ENCODE results near the gene EEF1AKMT2. TPM values are rescaled to one million over a fixed set of nuclear protein-coding genes. Genes with fewer than 3 reads are reported as not detected.

Gene EEF1AKMT2
- total RNA-seq, 1 donor from 2014 or later, result 17.9 TPM

DNA sequence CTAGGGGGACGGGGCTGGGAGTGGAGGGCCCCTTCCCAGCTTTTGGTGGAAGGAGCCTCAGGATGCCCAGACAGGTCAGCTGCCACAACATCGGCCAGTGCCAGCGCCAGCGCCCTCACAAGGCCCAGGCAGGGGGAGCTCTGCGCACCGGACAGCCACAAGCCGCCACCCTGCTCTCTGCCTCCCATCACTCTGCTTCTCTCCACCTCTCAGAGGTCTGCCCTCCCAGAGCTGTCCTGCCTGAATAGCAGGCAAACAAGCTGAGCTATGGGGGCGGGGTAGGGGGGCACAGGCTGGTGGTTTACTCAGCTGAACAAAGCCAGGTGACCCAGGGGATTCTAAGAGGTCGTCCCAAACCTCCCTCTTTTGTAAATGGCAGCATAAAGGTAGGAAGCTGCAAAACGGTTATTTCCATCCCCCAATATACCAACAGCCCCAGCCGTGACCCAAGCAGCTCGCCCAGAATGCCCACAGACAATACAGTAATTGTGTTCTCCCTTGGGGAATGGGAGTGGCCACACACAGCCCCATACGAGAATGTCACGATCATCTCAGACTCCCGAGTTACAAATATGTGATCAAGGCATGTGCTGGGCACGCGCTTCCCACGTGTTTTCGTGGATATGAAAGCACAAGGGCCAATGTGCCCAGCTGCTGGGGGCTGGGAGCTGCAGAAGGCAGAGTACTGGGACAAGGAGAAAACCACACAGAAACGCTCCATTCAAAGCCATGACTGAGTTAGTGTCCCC, 67.2 kb downstream of the EEF1AKMT2 start:
- Histone ChIP-seq H3K4me1 (peaks cover 90% of the 10 kb centered on the region), H3K36me3 (no peaks in the 10 kb centered on the region), H3K27me3 (no peaks in the 10 kb centered on the region), H3K9me3 (no peaks in the 10 kb centered on the region), H3K27ac (peak overlapping the region; percentile 65), H3K4me3 (no peak overlapping the region)
- TF ChIP-seq POLR2AphosphoS5 (IDR thresholded peaks at IDR 0.05; ENCODE audit: insufficient read depth in 1 of 2, low read depth in 1 of 2) (no peak), POLR2A (IDR thresholded peaks at IDR 0.05) (no peak)
- TF ChIP-seq, protein P1, sequence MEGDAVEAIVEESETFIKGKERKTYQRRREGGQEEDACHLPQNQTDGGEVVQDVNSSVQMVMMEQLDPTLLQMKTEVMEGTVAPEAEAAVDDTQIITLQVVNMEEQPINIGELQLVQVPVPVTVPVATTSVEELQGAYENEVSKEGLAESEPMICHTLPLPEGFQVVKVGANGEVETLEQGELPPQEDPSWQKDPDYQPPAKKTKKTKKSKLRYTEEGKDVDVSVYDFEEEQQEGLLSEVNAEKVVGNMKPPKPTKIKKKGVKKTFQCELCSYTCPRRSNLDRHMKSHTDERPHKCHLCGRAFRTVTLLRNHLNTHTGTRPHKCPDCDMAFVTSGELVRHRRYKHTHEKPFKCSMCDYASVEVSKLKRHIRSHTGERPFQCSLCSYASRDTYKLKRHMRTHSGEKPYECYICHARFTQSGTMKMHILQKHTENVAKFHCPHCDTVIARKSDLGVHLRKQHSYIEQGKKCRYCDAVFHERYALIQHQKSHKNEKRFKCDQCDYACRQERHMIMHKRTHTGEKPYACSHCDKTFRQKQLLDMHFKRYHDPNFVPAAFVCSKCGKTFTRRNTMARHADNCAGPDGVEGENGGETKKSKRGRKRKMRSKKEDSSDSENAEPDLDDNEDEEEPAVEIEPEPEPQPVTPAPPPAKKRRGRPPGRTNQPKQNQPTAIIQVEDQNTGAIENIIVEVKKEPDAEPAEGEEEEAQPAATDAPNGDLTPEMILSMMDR (IDR thresholded peaks at IDR 0.05), result no peak
- intact Hi-C loops (cut with DNase I), result no loop called here
- no peak for DNase-seq (ENCODE audit: extremely low spot score in 2 of 2)

DNA sequence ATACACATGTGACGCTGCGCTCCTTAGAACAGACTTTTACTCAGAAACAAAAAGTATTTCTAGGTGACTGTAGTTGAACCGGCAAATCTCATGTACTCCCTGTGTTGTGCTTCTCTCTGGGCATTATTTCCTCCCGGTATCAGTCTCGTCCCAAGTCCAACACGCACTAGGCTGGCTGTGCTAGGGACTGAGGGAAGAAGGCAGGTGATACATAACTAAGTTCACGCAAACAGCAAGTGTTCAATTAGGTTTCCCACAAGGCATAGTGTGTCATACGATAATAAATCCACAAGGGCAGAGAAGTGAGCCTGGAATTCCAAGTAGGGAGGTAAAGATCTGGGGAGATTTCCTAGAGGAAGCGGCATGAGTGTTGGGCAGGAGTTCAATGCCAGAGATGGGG, 67.9 kb downstream of the EEF1AKMT2 start:
- peak overlapping the region; percentile 65 for H3K27ac ChIP-seq
- peaks cover 90% of the 10 kb centered on the region for H3K4me1 ChIP-seq
- TF ChIP-seq POLR2AphosphoS5 (IDR thresholded peaks at IDR 0.05; ENCODE audit: insufficient read depth in 1 of 2, low read depth in 1 of 2) (no peak), POLR2A (IDR thresholded peaks at IDR 0.05) (no peak)
- TF ChIP-seq, protein P1 (IDR thresholded peaks at IDR 0.05), result no peak
- H3K27me3 ChIP-seq, result no peaks in the 10 kb centered on the region
- no peaks in the 10 kb centered on the region for H3K9me3 ChIP-seq
- no peak for DNase-seq (ENCODE audit: extremely low spot score in 2 of 2)
- no peaks in the 10 kb centered on the region for H3K36me3 ChIP-seq
- intact Hi-C loops (cut with DNase I), result no loop called here
- H3K4me3 ChIP-seq, result peak overlapping the region in 1 of 2 donors; percentile 6

DNA sequence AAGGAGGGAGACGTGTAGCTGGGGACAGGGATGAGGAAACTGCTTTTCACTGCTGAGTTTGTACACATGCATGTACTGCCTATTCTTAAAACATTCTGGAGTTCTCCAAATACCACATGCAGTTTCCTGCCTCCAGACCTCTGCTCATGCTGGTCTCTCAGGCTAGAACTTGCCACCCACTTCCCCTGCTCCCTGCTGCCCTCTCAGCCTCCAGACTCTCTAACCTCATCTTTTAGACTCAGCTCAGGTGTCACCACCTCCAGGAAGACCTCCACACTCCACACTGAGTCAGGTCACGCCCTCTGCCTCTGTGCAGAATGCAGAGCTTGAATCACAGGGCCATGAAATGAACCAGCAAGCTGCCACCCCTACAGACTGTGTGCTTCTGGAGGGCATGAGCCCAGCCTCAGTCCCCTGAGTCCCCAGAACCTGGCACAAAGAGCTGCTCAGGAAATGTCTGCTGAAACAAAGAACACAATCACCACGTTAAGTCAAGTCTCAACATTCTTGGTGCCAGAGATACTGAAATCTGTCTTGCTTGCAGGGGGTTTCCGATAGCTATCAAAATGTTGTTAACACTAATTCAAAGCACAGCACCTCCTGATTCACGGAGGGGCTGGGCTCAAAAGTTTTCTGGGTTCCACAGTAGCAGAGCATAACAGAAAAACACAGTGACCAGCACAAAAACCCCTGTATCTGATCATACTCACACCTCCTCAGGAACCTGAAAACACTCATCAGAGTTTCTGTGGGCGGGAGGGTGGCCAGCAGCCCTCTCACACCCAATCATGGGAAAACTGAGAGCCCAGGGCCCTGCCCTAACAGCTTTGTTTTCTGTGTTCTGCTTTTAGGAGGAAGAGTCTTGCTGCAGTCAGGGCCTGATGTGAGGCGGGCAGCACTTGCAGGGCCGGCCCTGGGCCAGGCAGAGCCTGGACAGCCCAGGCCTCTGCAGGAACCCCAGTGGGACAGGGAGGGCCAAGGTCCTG, 68.6 kb downstream of the EEF1AKMT2 start:
- H3K9me3 ChIP-seq, result no peaks in the 10 kb centered on the region
- no peak for DNase-seq (ENCODE audit: extremely low spot score in 2 of 2)
- peaks cover 90% of the 10 kb centered on the region for H3K4me1 ChIP-seq
- TF ChIP-seq, protein P1 (IDR thresholded peaks at IDR 0.05), result no peak
- no peaks in the 10 kb centered on the region for H3K27me3 ChIP-seq
- peak overlapping the region; percentile 65 for H3K27ac ChIP-seq
- peak overlapping the region in 1 of 2 donors; percentile 6 for H3K4me3 ChIP-seq
- no peaks in the 10 kb centered on the region for H3K36me3 ChIP-seq
- intact Hi-C loops (cut with DNase I), result no loop called here

DNA sequence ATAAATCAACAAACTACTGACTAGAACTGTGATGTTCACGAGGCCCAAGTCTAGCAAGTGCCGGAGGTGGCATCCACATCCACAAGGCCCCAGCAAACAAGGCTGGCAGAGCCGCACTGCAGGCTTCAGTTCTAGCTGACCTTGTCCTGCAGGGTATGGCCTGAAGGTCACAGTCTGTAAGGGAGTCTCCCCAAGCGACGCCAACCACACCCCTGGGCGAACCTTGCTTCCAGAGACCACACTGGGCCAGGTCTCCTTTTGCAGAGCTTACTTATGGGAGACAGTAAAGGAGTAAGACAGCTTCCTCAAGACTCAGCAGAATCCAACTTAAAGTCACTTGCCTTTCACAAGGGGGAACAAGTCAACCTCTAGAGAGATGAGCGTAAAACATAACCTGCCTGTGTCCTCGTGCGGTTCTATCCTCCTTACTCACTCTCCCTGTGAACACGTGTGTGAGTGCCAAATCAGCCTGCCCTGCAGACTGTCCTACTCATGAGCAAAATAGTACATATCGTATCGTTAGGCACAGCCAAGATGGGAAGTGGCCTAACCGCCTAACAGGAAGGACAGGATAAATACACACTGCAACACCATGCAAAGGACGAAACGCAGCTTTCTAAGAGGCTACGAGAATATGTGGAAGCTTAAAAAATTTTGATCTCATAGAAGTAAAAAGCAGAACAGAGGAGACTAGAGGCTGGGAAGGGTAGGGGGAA, 70.2 kb downstream of the EEF1AKMT2 start:
- Histone ChIP-seq H3K36me3 (no peaks in the 10 kb centered on the region), H3K27ac (peak overlapping the region; percentile 65), H3K27me3 (no peaks in the 10 kb centered on the region), H3K4me3 (no peak overlapping the region), H3K9me3 (no peaks in the 10 kb centered on the region), H3K4me1 (peaks cover 94% of the 10 kb centered on the region)
- TF ChIP-seq, protein P1 (IDR thresholded peaks at IDR 0.05), result no peak
- peak in 1 of 2 donors; percentile 73 for TF ChIP-seq POLR2AphosphoS5 (IDR thresholded peaks at IDR 0.05; ENCODE audit: insufficient read depth in 1 of 2, low read depth in 1 of 2)
- no peak for TF ChIP-seq POLR2A (IDR thresholded peaks at IDR 0.05)
- intact Hi-C loops (cut with DNase I), result no loop called here
- DNase-seq (ENCODE audit: extremely low spot score in 2 of 2), result no peak

All from vagina (tissue), 2 donors.